Measurements from ENCODE around the gene SDC4.

SDC4 gene

GRCh38 chr20:45293041-45294002, 54.9 kb downstream of the SDC4 start:
- DNase-seq, result no peak

- DNase-seq, result no peak
Measured at GRCh38 chr20:45292343-45292742, 55.9 kb downstream of the SDC4 start.

DNA sequence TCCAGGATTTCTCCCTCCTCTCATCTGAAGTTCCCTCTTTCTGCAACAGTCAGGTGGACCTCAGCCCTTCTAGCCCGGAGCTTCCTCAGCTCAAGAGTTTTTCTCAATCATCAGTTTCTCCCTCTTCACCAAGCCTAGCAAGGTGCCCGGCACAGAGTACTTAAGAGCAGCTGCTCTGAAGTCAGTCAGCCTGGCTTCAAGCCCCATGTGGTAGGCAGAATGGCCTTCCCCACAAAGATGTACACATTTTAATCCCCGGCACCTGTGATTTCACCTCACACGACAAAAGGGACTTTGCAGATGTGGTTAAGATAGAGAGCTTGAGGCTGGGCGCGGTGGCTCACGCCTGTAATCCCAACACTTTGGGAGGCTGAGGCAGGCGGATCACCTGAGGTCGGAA, 56.7 kb downstream of the SDC4 start:
- DNase-seq, result no peak

DNA sequence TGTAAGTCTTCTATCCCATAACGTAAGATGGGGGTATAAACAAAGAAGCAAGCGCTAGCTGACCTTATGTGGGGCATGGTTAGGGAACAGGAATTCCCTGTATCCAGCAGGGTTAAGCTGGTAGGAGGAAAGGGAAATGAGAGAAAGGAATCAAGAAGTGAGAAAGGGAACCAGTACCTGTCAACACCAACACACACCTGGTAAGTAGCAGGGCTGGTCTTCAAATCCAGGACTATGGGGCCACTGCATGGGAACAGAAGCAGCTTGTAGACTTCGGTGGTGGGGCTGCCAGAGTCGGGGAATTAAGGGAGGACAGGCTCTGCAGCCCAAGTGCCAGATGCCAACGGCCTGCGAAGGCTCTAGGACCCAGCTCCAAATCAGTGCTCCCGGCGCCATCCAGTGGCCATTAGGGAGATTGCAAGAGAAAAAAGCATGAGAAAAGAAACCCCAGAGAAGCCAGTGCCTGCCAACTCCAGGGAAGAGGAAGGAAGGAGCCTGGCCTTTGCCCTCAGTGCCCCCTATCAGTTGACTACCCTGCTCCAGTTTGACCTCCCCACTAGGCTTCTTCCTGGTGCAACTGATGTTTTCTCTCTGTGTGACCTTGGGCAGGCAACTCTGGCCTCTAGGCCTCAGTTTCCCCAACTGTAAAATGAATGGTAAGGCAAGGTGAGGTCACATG, 57.4 kb downstream of the SDC4 start:
- DNase-seq, result no peak

DNA sequence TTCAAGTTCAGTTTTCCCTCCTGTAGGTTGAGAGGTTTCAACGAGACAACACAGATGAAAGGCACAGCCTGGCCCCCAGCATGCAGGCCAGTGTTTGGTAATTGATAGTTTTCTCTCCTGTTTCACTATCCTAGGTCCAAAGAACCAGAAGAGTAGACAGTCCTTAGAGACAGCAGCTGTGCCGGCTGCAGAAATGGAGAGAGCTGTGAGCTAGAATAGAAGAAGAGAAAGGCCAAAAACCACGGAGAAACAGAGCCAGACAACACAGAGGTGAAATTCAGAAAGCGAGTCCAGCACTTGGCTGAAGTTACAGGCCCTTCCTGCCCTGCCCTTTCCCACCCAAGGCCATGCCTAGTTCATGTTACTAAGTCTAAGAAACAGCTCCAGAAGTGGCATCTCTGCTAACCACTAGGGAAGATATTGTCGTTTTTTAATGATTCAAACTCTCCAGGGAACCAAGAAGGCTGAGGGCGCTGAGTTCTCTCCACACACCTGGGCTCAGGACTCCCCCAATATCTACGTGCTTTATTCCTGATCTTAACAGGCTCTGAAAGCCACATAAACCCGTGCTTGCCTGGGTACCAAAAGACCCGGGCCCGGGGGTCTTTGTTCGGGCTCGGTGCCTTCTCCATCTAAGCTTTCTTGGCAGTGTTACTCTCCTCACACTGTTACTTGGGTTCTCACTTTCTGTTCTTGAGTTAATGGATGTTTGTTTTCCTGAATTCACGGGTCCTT, 58.1 kb downstream of the SDC4 start:
- no peak for DNase-seq

DNA sequence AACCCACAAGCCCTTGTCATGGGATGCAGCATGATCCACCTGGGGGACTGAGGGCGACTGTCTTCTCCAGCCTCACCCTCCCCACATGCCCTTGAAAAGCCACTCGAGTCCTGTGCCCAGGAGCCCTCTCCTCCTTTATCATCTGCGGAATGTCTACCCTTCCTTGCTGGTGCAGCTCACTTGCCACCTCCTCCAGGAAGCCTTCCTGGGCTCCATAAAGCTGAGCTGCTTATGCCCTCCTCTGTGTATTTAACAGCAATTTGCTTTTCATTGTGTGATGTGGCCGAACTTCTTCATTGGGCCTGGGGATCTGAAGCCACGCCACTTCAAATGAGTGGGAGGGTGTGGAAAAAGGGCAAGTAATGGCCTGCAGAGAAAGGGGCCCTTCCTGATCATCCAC, 59.4 kb downstream of the SDC4 start:
- no peak for DNase-seq

GRCh38 chr20:45288376-45288775, 59.8 kb downstream of the SDC4 start:
- DNase-seq, result no peak

DNA sequence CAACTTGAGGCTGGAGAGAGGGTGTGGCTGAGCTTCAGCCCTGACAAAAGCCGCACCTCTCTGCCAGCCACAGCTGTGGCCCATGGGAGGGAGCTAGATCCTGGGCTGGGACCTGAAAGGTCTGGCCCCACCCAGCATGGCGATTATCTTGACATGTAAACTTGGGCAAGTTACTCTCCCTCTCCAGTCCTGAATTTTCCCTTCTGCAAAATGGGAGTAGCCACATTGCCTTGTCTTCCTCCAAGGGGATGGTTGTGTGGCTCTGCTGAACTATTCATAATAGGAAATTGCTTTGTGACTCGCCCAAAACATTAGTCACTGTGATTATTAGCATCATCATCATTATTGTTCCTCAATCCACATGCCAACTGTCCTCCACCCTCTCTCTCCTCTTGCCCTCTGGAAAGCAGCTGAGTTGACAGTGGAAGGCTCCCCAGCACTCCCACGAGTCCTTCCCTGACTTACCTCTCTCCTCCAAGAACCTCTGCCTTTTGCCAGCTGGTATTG, 64.6 kb downstream of the SDC4 start:
- DNase-seq, result no peak

DNA sequence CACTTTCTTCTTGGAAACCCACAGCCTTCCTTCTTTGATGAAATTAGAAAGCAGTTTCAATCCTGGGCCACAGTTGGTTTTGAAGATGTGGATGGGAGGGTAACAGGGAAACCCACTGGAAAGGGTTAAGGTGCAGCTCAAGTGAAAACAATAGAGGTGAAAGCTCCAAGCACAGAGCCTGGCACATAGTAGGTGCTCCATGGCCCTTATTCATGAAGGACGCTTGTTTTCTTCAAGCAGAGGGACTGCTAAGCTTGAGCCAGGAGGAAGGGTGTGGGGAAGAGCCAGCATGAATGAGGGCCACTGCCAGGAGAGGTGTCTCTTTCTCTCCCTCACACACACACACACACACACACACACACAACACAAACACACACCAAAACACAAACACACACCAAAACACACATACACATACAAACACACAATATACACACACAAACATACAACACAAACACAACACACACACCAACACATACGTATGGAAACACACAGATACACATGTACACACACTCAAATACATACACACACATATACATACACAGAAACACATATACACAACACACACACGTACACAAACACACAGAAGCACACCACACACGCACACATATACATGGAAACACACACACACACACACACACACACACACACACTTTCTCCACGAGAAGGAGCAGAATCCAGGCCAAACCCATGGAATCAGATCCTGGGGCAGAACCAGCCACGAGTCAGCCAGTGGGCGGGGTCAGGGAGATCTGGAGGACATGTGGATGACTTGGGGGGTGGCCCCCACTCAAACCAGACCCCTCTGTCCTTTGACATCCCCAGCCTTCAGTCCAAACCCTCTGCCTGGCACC, 65.3 kb downstream of the SDC4 start:
- DNase-seq, result no peak

- DNase-seq, result no peak
Measured at GRCh38 chr20:45279992-45280391, 68.2 kb downstream of the SDC4 start.

- DNase-seq, result no peak
Measured at GRCh38 chr20:45275338-45275737, 72.9 kb downstream of the SDC4 start.

All from NCI-H1436 treated with DMSO at 0.1 percent for 48 hours (cell line).